Chondrocyte (in vitro differentiated cells): ENCODE results near the gene NPFF. TPM values are rescaled to one million over a fixed set of nuclear protein-coding genes. Genes with fewer than 3 reads are reported as not detected.

Source experiments
- DNase-seq: peaks from one replicate; pipeline ENCODE4 v3.0.0; 2021; ENCODE audit warnings: mixed read lengths, low spot score
- H3K27ac Mint-ChIP-seq: one replicate; pipeline ENCODE4 v1.8.0; 2021; ENCODE audit warnings: mild to moderate bottlenecking, moderate library complexity, mixed read lengths; ENCODE audit not compliant: unreplicated experiment
- H3K27me3 Mint-ChIP-seq: 2 replicates; pipeline ENCODE4 v1.8.0; 2021; ENCODE audit warnings: low read depth, mixed read lengths
- H3K36me3 Mint-ChIP-seq: 2 replicates; pipeline ENCODE4 v1.8.0; 2021; ENCODE audit warnings: low read depth, mixed read lengths
- H3K4me1 Mint-ChIP-seq: 2 replicates; pipeline ENCODE4 v1.8.0; 2021; ENCODE audit warnings: low read depth, mild to moderate bottlenecking, mixed read lengths
- H3K4me3 Mint-ChIP-seq: one replicate; pipeline ENCODE4 v1.8.0; 2021; ENCODE audit warnings: mild to moderate bottlenecking, moderate library complexity, mixed read lengths; ENCODE audit not compliant: unreplicated experiment
- H3K9me3 Mint-ChIP-seq: 2 replicates; pipeline ENCODE4 v1.8.0; 2021; ENCODE audit warnings: low read depth, mixed read lengths
- CTCF ChIP-seq: fragments of 200-600 bp; sonication (generic); IDR thresholded peaks from 2 replicates; pipeline ENCODE4 v1.5.0; 2021; ENCODE audit warnings: antibody characterized with exemption, mild to moderate bottlenecking, moderate library complexity
- total RNA-seq: library from RNA; stranded (reverse); gene quantifications from 3 replicates; pipeline ENCODE4 v1.2.1, GENCODE V29; 2021

The NPFF gene
- total RNA-seq, 1 donor from 2014 or later: not detected

- TF ChIP-seq CTCF: no peak
- H3K4me3 Mint-ChIP-seq: no peak overlapping the region
- DNase-seq: no peak
- peaks cover 42% of the 10 kb centered on the region for H3K36me3 Mint-ChIP-seq
- no peaks in the 10 kb centered on the region for H3K27me3 Mint-ChIP-seq
- no peaks in the 10 kb centered on the region for H3K9me3 Mint-ChIP-seq
- peaks cover 57% of the 10 kb centered on the region for H3K4me1 Mint-ChIP-seq
- H3K27ac Mint-ChIP-seq: peak overlapping the region; percentile 57
Measured at GRCh38 chr12:53479331-53479730, 28.0 kb downstream of the NPFF start.

- Mint-ChIP-seq H3K9me3 (no peaks in the 10 kb centered on the region), H3K4me3 (no peak overlapping the region), H3K27ac (peak overlapping the region; percentile 63), H3K4me1 (peaks cover 59% of the 10 kb centered on the region), H3K27me3 (no peaks in the 10 kb centered on the region), H3K36me3 (peaks cover 46% of the 10 kb centered on the region)
- no peak for TF ChIP-seq CTCF
- DNase-seq: no peak
Measured at GRCh38 chr12:53478865-53479264, 28.4 kb downstream of the NPFF start.

GRCh38 chr12:53476769-53477209 lies 30.5 kb downstream of the NPFF start:
- H3K4me3 Mint-ChIP-seq: no peak overlapping the region
- no peaks in the 10 kb centered on the region for H3K9me3 Mint-ChIP-seq
- no peaks in the 10 kb centered on the region for H3K27me3 Mint-ChIP-seq
- peaks cover 47% of the 10 kb centered on the region for H3K36me3 Mint-ChIP-seq
- H3K27ac Mint-ChIP-seq: peak overlapping the region; percentile 74
- TF ChIP-seq CTCF: peak; percentile 73
- DNase-seq: no peak
- H3K4me1 Mint-ChIP-seq: peaks cover 63% of the 10 kb centered on the region

- no peak for TF ChIP-seq CTCF
- peak; percentile 71 for DNase-seq
- H3K27me3 Mint-ChIP-seq: no peaks in the 10 kb centered on the region
- peaks cover 48% of the 10 kb centered on the region for H3K36me3 Mint-ChIP-seq
- no peak overlapping the region for H3K4me3 Mint-ChIP-seq
- peaks cover 56% of the 10 kb centered on the region for H3K4me1 Mint-ChIP-seq
- H3K27ac Mint-ChIP-seq: peak overlapping the region; percentile 80
- no peaks in the 10 kb centered on the region for H3K9me3 Mint-ChIP-seq
Measured at GRCh38 chr12:53474819-53475218, 32.5 kb downstream of the NPFF start.

GRCh38 chr12:53474077-53474476 lies 33.2 kb downstream of the NPFF start:
- peaks cover 48% of the 10 kb centered on the region for H3K4me1 Mint-ChIP-seq
- H3K36me3 Mint-ChIP-seq: peaks cover 41% of the 10 kb centered on the region
- H3K27me3 Mint-ChIP-seq: no peaks in the 10 kb centered on the region
- no peak overlapping the region for H3K4me3 Mint-ChIP-seq
- H3K9me3 Mint-ChIP-seq: no peaks in the 10 kb centered on the region
- no peak for DNase-seq
- no peak for TF ChIP-seq CTCF
- peak overlapping the region; percentile 22 for H3K27ac Mint-ChIP-seq
